Pancreas (tissue), 10 donors: Measurements from ENCODE around the gene PPIF. TPM values are rescaled to one million over a fixed set of nuclear protein-coding genes. Genes with fewer than 3 reads are reported as not detected.

Experiments used
- ATAC-seq, 4 donors: fragments of 200-7000 bp; cut with Tn5 transposase; one replicate each; pipeline versions ENCODE4 v1.8.0 to v1.9.1; 2020; ENCODE audit warnings: mild to moderate bottlenecking in 4 of 4, moderate library complexity in 4 of 4
- DNase-seq, 6 donors: peaks; one replicate each; pipeline ENCODE4 v3.0.0-alpha.2; 2020
- FAIRE-seq: peaks from 2 replicates; lab custom pipeline; 2012; peaks lifted over from hg19 to GRCh38; lab: Jason Lieb, UNC
- H3K27ac ChIP-seq, 4 donors: fragments of 200-600 bp; sonication (generic); 1 replicate in 3 of 4; 2 replicates in 1 of 4; pipeline versions ENCODE4 v1.5.0 to v1.8.0; 2020
- H3K27me3 ChIP-seq, 4 donors: fragments of 200-600 bp; one replicate each; pipeline ENCODE4 v1.8.0; 2021
- H3K36me3 ChIP-seq, 3 donors: fragments of 200-600 bp; sonication (generic) in 1 of 3; one replicate each; pipeline versions ENCODE4 v1.5.0 to v1.8.0; 2020 to 2021
- H3K4me1 ChIP-seq, 3 donors: fragments of 200-600 bp; one replicate each; pipeline ENCODE4 v1.8.0; 2021
- H3K4me3 ChIP-seq, 4 donors: fragments of 200-600 bp; sonication (generic) in 2 of 4; one replicate each; pipeline versions ENCODE4 v1.5.0 to v1.8.0; 2020 to 2021
- H3K9me3 ChIP-seq, 4 donors: fragments of 200-600 bp; one replicate each; pipeline ENCODE4 v1.8.0; 2021
- WGBS, 2 donors: extraction: QIAGEN DNeasy Blood & Tissue Kit; methylation state at CpG; one replicate each; pipeline ENCODE4 v1.1.7; 2013; 5-methylcytosine and 5-hydroxymethylcytosine counted together
- intact Hi-C, 3 donors: fragments of 100-400 bp; cut with DNase I; formaldehyde crosslinking; loops; one replicate each; pipeline versions ENCODE4 v1.11.1 to v1.14.2; 2022
- polyA plus RNA-seq, 2 donors: library from polyadenylated mRNA; stranded (reverse); fragments of 200-250 nt; gene quantifications; one replicate each; pipeline ENCODE4 v1.2.3, GENCODE V29; 2013
- total RNA-seq, 6 donors: library from RNA; stranded (reverse); fragmentation: NEBNext Ultra II Directional in 4 of 6; extraction: Animal tissue kit (Norgen Biotek cat#: 25700) in 4 of 6; gene quantifications; one replicate each; pipeline versions ENCODE4 v1.2.1 to v1.2.4, GENCODE V29; 2021 to 2023
- TF ChIP-seq, protein P1 (sequence below), 4 donors: fragments of 200-600 bp; sonication (generic) in 3 of 4; IDR thresholded peaks; one replicate each; pipeline versions ENCODE4 v1.5.0 to v1.8.0; 2021; ENCODE audit warnings: antibody characterized with exemption in 4 of 4
- donor health status: healthy with polysubstance abuse.
- donor health status: DM: no; HTN: no; CAD: no; lungs with moderate emphysema.
- donor health status: DM: no; HTN: no; CAD: no.
- donor health status: control.
- donor health status: control.
- donor health status: Bipolar disorder and iron deficiency.
- donor health status: DM: yes; HTN: yes; CAD: no.
- donor health status: DM: no; HTN: no; CAD: no.
- donor health status: DM: no; HTN: no; CAD: no.
- donor health status: DM: yes; HTN: yes; CAD: no.

Gene PPIF
- total and polyA plus RNA-seq, 8 donors = 21.2 to 61.8 (median 42.0) TPM

DNA sequence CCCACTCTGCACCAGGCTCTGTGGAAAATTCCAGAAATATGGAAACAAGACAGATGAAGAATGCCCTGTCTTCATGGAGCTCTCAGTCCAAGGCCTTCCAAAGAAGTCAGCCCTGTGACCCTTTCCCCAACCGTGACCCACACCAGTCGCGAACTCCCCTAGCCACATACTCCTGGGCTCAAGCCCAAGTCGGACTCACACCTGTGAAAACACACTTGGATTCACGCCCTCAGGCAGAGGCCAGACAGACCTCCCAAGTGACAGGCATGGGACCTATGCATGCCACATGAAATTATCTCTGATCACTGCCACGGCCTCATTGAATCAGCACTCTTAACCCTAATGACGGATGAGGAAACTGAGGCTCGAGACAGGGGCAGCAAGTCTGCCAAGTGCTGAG is 55.7 kb downstream of the PPIF start:
- no peak for FAIRE-seq
- H3K4me1 ChIP-seq = peaks cover 0 to 5% (median 0%) of the 10 kb centered on the region in 3 donors

DNA sequence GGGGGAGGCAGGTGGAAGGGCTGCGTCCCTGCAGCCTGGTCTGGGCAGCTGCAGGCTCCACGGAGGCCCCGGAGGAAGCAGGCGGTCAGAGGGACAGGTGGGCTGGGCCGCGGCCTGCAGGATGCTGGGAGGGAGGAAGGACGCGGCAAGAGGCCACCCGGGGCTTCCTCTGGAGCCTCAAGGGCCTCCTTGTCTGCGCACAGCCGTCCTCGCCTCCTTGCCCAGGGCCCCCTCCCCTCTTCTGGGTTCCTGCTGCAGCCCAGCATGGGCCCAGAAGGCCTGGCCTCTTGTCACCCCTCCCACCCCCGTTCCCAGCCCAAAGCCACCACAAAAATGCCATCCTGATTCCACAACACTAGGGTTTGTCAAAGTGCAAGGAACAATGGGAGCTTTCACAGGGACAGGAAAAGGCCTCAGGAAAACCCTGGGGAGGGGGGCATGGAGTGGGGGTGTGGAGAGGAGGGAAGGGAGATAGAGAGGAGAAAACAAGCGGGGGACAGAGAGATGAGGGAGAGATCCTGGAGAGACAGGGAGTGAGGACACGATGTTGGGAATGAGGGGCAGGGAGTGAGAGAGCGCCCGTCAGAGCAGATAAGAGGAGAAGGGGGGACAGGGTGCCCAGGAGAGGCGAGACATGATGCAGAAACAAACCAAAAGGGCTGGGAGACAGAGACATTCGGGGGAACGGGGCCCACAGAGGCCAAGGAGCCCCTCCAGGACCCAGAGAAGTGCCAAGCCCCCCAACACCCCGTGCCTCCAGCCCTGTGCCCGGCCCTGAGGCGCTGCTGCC is 56.4 kb downstream of the PPIF start:
- peaks cover 0 to 9% (median 0%) of the 10 kb centered on the region in 3 donors for H3K4me1 ChIP-seq
- H3K27ac ChIP-seq = peak overlapping the region in 1 of 4 donors; percentile 37
- H3K4me3 ChIP-seq = no peak overlapping the region
- no peaks in the 10 kb centered on the region for H3K9me3 ChIP-seq
- intact Hi-C loops = no loop called here
- no peak for ATAC-seq
- no peak for FAIRE-seq
- WGBS, 2 donors = 82 to 84% methylated on average over 18 to 23 of the region's 23 CpGs
- peak in 3 of 6 donors; percentile 24 to 72 (median 58) for DNase-seq
- no peaks in the 10 kb centered on the region for H3K27me3 ChIP-seq
- TF ChIP-seq, protein P1, sequence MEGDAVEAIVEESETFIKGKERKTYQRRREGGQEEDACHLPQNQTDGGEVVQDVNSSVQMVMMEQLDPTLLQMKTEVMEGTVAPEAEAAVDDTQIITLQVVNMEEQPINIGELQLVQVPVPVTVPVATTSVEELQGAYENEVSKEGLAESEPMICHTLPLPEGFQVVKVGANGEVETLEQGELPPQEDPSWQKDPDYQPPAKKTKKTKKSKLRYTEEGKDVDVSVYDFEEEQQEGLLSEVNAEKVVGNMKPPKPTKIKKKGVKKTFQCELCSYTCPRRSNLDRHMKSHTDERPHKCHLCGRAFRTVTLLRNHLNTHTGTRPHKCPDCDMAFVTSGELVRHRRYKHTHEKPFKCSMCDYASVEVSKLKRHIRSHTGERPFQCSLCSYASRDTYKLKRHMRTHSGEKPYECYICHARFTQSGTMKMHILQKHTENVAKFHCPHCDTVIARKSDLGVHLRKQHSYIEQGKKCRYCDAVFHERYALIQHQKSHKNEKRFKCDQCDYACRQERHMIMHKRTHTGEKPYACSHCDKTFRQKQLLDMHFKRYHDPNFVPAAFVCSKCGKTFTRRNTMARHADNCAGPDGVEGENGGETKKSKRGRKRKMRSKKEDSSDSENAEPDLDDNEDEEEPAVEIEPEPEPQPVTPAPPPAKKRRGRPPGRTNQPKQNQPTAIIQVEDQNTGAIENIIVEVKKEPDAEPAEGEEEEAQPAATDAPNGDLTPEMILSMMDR (IDR thresholded peaks at IDR 0.05) = no peak
- H3K36me3 ChIP-seq = no peaks in the 10 kb centered on the region

More for the DNA sequence above, 55.7 kb downstream of the PPIF start:
- Histone ChIP-seq H3K9me3 (no peaks in the 10 kb centered on the region), H3K27me3 (no peaks in the 10 kb centered on the region), H3K27ac (no peak overlapping the region), H3K36me3 (no peaks in the 10 kb centered on the region), H3K4me3 (no peak overlapping the region)
- DNase-seq = peak in 3 of 6 donors; percentile 15 to 36 (median 17)
- TF ChIP-seq, protein P1 (IDR thresholded peaks at IDR 0.05) = no peak
- intact Hi-C loops = no loop called here
- WGBS, 2 donors = 45 to 47% methylated on average over 8 of the region's 8 CpGs
- ATAC-seq = no peak

DNA sequence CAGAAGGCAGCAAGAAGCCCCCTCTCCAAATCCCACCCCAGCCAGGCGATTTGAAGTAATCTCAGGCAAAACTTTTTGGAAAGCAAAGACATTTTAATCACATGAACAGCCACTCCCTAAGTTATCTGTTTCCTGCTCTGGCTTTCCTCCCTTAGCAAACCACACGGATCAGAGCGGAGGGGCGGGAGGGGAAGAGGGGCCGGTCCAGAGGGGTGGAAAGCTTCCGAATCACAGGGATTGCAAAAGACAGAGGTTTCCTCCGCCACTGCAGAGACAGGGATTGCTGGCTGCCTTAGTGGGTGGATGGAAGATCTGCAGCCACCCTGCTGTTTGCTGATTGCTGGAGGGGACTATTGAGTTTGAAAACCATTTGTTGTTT is 57.0 kb downstream of the PPIF start:
- Histone ChIP-seq H3K36me3 (no peaks in the 10 kb centered on the region), H3K4me3 (no peak overlapping the region), H3K9me3 (no peaks in the 10 kb centered on the region), H3K4me1 (peaks cover 0 to 9% (median 0%) of the 10 kb centered on the region in 3 donors), H3K27ac (peak overlapping the region in 1 of 4 donors; percentile 37), H3K27me3 (no peaks in the 10 kb centered on the region)
- ATAC-seq (peak in 3 of 4 donors; percentile 21 to 40 (median 35)), FAIRE-seq (no peak), DNase-seq (peak in 3 of 6 donors; percentile 15 to 40 (median 17))
- TF ChIP-seq, protein P1 (IDR thresholded peaks at IDR 0.05) = no peak
- 69 to 80% methylated on average over 7 of the region's 7 CpGs for WGBS, 2 donors
- intact Hi-C loops = no loop called here

DNA sequence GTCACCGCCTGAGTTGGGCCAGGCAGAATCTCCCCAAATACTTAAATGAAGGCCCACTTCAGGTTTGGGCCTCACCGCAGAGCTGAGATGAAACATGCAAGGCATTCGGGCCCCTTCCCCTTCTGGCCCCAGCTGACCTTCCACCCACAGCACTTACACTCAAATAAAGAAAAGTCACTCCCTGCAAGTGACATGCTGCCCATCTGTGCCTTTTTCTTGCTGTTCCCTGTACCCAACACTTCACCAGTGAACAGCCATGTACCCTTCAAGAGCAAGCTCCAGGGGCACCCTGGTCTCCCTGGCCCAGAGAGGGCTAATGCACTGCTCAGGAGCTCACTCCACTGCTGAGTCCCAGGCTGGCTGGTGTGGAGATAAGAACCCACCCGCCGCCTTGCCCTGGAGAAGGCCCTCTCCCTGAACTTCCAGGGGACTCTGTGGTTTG is 57.4 kb downstream of the PPIF start:
- peak in 3 of 6 donors; percentile 12 to 43 (median 22) for DNase-seq
- TF ChIP-seq, protein P1 (IDR thresholded peaks at IDR 0.05) = no peak
- Histone ChIP-seq H3K27me3 (no peaks in the 10 kb centered on the region), H3K4me1 (peaks cover 0 to 9% (median 0%) of the 10 kb centered on the region in 3 donors), H3K9me3 (no peaks in the 10 kb centered on the region), H3K27ac (no peak overlapping the region), H3K36me3 (no peaks in the 10 kb centered on the region), H3K4me3 (no peak overlapping the region)
- no peak for ATAC-seq
- 76 to 90% methylated on average over 5 of the region's 5 CpGs for WGBS, 2 donors
- FAIRE-seq = no peak
- intact Hi-C loops = no loop called here

Other genes starting within 250 kb of the PPIF start
- 10 to 100 TPM in 1 of 6 donors, 1 to 10 TPM in 5; 3.5 to 13.2 (median 6.9) TPM for gene ZCCHC24, start 98.2 kb downstream of the PPIF start, total RNA-seq
- 10 to 100 TPM in 1 of 2 donors, 1 to 10 TPM in 1; 6.6 to 10.4 TPM for gene ZCCHC24, start 98.2 kb downstream of the PPIF start, polyA plus RNA-seq
- gene EIF5AL1, start 165.1 kb downstream of the PPIF start, total RNA-seq = under 1 TPM in 5 of 6 donors, not detected in 1; 0.05 to 0.44 (median 0.35) TPM
- under 1 TPM; 0.11 to 0.33 TPM for gene EIF5AL1, start 165.1 kb downstream of the PPIF start, polyA plus RNA-seq
- gene SFTPA2, start 212.9 kb downstream of the PPIF start, total RNA-seq = 10 to 100 TPM in 1 of 6 donors, 1 to 10 TPM in 3, under 1 TPM in 2; 0.52 to 11.6 (median 1.6) TPM
- gene SFTPA2, start 212.9 kb downstream of the PPIF start, polyA plus RNA-seq = 1 to 10 TPM; 1.1 to 2.0 TPM